HG03442 (cell line): ENCODE measurements around the gene NFKB2.

Source experiments
- ATAC-seq: cut with Tn5 transposase; IDR thresholded peaks from one replicate; pipeline ENCODE4 v1.9.1; 2021; ENCODE audit warnings: mild to moderate bottlenecking, moderate library complexity; ENCODE audit not compliant: unreplicated experiment

The NFKB2 gene

DNA sequence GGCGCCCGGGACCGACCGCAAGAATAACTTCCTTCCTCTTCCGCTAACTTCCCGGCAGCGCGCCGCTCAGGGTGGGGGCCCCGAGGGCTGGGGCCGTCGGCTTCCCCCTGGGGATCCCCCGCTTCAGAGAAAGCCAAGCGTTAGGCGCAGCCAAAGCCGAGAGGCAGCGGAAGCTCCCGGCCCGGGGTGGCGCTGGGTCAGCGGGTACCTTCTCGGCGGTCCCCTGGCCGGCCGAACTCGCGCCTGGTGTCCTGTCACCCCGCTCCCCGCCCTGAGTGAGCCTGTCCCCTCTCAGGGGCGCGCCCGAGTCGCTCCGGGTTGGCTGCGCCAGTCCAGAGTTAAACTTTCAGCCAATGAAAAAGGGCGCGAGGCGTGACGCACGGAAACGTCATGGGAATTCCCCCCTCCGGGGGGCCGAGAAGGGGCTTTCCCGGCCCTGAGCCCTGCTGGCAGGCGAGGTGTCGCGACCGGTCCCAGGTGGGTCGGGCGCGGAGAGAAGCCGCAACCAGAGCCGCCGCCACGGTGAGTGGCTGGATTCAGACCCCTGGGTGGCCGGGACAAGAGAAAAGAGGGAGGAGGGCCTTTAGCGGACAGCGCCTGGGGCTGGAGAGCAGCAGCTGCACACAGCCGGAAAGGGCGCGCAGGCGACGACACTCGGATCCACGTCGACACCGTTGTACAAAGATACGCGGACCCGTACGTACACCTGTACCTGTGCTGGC, 1.3 kb upstream of the NFKB2 start:
- ATAC-seq = peak; percentile 80

DNA sequence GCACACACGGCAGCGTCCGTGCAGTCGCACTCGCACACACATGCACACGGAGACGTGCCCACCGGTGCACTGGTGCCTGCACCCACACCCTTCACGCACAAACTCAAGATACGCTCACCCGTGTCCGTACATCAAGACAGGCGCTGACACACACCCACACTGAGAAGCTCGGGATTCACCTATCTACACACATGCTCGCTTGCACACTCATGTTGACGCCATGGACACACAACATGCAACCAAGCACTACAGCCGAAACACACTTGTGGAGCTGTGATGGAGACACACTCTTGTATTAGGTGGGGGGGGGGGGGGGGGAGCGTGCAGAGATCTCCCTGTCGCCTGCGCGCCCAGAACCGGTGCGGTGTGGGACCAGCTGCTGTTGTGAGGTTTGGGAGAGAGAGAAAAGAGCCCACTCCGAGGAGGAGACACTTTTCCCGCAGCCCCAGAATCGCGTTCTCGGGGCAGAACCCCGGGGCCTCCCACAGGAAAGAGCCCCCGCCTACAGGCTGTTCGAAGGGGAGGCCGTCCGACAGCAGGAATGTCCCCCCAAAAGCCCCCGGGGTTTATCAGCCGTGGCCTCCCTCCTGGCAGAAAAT, 605 bp upstream of the NFKB2 start:
- ATAC-seq = no peak

DNA sequence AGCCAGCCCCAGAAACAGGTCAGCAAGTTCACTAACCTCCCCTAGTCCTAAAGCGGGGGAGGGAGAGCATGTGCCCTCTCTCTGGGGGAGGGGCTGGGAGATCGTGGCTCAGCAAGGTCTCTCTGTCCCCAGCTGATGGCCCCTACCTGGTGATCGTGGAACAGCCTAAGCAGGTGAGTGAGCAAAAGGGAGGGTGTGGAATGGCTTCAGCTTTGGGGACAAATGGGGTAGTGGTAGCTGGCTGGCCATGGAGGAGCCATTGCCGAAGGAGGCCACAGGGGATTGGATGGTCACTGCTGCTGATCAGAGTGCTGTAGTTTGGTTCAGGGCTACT, 779 bp downstream of the NFKB2 start:
- no peak for ATAC-seq

DNA sequence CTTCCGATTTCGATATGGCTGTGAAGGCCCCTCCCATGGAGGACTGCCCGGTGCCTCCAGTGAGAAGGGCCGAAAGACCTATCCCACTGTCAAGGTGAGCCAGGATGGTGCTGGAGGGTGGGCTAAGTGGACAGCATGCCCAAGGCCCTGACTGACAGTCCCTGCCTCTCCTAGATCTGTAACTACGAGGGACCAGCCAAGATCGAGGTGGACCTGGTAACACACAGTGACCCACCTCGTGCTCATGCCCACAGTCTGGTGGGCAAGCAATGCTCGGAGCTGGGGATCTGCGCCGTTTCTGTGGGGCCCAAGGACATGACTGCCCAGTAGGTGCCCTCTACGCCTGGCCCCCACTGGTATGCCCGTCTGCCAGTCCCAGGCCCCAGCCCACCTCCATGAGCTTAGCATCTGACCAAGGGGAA, 1.2 kb downstream of the NFKB2 start:
- no peak for ATAC-seq

DNA sequence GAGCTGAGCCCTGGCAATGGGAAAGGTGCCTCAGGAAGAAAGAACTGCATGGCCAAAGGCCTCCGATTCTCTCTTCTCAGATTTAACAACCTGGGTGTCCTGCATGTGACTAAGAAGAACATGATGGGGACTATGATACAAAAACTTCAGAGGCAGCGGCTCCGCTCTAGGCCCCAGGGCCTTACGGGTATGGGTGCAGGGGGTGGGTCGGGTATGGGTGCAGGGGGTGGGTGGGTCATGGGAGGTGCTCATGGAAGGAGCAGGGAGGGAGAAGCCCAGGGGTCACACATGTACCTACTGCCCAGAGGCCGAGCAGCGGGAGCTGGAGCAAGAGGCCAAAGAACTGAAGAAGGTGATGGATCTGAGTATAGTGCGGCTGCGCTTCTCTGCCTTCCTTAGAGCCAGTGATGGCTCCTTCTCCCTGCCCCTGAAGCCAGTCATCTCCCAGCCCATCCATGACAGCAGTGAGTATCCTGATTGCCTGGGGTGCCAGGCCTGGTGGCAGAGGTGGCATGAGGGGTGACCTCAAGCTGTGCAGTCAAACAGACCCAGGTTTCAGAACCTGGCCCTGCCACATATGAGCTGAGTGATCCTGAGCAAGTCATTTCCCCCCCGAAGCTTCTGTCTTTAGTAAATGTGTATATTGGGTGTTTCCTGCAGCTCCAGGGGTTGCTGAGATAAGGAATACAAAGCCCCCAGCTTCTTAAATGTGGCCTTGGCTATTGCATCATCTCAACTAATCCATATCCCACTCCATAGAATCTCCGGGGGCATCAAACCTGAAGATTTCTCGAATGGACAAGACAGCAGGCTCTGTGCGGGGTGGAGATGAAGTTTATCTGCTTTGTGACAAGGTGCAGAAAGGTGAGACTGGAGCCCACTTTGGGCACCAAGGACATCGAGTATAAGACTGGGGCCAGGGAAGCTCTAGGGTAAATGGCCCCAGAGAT, 2.0 kb downstream of the NFKB2 start:
- no peak for ATAC-seq

DNA sequence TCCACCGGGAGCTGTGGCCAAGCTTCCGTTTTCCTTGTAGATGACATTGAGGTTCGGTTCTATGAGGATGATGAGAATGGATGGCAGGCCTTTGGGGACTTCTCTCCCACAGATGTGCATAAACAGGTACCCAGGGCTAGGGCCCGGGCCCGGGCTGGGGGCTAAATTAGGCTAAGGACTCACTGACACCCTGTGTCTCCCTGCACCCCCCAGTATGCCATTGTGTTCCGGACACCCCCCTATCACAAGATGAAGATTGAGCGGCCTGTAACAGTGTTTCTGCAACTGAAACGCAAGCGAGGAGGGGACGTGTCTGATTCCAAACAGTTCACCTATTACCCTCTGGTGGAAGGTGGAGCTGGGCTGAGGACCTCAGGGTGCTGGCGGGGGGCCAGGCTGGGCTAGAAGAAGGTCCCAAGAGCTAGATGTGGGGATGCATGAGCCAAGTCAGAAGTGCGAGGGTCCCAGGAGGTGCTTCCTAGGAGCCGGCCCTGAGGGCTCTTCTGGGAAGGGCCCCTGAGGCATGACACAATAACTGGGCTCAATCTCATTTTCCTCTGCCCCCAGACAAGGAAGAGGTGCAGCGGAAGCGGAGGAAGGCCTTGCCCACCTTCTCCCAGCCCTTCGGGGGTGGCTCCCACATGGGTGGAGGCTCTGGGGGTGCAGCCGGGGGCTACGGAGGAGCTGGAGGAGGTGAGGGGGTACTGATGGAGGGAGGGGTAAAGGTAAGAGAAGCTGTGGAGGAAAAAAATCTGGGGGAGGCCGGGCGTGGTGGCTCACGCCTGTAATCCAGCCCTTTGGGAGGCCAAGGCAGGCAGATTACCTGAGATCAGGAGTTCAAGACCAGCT, 2.9 kb downstream of the NFKB2 start:
- ATAC-seq = no peak

DNA sequence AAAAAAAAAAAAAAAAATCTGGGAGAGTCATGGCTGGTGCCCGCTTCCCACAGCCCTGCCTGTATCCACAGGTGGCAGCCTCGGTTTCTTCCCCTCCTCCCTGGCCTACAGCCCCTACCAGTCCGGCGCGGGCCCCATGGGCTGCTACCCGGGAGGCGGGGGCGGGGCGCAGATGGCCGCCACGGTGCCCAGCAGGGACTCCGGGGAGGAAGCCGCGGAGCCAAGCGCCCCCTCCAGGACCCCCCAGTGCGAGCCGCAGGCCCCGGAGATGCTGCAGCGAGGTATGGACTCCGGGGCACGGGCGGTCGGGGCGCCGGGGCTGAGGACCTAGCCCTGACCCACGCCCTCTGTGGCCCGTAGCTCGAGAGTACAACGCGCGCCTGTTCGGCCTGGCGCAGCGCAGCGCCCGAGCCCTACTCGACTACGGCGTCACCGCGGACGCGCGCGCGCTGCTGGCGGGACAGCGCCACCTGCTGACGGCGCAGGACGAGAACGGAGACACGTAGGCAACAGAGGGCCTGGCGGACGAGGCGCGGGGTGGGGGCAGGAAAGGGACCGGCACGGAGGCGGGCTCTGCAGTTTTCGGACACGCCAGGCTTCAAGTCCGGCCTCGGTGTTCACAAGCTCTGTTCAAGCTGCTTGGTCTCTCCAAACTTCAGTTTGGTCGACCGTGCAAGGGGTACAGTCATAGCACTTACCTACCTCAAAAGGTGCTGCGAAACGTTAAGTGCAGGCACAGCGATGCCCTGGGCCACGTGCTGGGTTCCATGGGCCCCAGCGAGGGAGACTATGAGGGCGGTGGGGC, 3.9 kb downstream of the NFKB2 start:
- peak; percentile 37 for ATAC-seq

DNA sequence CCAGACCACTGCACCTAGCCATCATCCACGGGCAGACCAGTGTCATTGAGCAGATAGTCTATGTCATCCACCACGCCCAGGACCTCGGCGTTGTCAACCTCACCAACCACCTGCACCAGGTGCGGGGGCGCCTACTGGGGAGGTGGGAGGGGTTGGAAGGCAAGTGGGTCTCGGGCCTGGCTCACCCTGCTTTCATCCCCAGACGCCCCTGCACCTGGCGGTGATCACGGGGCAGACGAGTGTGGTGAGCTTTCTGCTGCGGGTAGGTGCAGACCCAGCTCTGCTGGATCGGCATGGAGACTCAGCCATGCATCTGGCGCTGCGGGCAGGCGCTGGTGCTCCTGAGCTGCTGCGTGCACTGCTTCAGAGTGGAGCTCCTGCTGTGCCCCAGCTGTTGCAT, 4.6 kb downstream of the NFKB2 start:
- ATAC-seq = no peak

DNA sequence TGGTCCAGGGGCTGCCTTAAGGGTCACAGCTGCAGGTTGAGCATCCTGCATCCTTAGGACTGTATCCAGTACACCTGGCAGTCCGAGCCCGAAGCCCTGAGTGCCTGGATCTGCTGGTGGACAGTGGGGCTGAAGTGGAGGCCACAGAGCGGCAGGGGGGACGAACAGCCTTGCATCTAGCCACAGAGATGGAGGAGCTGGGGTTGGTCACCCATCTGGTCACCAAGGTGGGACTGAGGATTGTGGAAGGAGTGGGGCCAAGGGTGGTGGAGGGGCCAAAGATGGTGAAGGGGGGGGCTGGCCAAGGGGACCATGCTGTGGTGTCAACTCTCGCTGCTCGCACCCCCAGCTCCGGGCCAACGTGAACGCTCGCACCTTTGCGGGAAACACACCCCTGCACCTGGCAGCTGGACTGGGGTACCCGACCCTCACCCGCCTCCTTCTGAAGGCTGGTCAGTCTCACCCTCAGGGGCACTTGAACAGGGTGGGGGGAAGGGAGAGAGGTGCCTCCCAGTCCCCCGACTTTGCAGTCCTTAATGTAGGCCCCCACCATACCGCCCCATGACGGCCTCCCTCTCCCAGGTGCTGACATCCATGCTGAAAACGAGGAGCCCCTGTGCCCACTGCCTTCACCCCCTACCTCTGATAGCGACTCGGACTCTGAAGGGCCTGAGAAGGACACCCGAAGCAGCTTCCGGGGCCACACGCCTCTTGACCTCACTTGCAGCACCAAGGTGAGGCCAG, 5.3 kb downstream of the NFKB2 start:
- no peak for ATAC-seq

DNA sequence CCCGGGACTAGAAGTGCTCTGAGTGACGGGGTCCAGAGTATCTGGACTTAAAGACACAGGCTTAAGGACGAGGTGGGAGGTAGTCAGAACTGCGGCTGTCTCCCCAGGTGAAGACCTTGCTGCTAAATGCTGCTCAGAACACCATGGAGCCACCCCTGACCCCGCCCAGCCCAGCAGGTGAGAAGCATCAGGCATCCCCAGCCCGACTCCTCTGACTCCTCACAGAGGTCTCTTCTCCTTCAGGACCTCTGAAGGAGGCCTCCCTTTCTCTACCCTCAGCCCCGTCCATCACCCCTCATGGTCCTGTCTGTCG, 5.8 kb downstream of the NFKB2 start:
- no peak for ATAC-seq

DNA sequence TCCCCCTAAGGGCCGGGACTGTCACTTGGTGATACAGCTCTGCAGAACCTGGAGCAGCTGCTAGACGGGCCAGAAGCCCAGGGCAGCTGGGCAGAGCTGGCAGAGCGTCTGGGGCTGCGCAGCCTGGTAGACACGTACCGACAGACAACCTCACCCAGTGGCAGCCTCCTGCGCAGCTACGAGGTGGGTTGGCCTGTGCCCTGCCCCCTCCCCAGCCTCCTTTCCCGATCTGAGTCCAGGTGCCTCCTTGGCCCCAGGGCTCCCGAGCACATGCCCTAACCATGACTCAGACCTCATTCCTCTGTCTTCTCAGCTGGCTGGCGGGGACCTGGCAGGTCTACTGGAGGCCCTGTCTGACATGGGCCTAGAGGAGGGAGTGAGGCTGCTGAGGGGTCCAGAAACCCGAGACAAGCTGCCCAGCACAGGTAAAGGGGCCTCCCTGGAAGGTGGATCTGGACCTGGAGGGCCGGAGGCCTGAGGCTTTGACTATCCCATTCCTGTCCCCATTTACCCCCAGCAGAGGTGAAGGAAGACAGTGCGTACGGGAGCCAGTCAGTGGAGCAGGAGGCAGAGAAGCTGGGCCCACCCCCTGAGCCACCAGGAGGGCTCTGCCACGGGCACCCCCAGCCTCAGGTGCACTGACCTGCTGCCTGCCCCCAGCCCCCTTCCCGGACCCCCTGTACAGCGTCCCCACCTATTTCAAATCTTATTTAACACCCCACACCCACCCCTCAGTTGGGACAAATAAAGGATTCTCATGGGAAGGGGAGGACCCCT, 6.4 kb downstream of the NFKB2 start:
- ATAC-seq = no peak

DNA sequence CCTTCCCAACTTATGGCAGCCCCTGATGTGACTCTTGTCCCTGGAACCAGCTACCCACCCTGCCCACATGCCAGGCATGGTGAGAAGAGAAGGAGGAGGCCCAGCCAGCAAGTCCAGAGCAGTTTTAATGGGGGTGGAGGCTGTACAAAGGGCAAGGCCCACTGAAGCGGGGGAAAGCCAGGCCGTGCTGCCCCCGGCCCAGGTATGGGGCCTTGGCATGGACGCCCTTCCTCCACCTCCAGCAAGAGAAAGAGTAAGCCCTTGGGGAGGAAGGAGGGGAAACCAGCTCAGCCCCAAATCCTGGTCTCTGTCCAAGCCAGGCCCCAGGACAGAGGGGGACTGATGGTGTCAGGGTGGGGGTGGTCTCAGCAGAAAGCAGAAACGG, 7.0 kb downstream of the NFKB2 start:
- ATAC-seq = no peak

DNA sequence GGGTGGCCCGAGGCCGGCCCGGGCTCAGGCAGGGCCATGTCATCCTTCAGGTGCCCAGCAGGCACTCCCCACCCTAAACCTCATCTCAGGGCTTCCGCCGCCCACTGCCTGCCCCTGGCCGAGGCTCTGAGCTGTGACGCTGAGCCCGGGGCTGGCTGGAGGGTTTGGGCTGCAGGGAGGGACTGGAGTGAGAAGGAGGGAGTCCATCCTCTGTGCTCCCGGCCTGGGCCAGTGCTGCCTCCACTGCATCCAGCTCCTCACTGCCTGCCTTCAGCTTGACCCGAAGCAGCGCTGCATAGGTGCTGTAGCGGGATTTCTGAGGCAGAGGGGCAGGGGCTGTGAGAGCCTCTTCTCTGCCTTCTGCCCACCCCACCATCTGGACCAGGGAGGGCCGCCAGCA, 7.6 kb downstream of the NFKB2 start:
- ATAC-seq = no peak

DNA sequence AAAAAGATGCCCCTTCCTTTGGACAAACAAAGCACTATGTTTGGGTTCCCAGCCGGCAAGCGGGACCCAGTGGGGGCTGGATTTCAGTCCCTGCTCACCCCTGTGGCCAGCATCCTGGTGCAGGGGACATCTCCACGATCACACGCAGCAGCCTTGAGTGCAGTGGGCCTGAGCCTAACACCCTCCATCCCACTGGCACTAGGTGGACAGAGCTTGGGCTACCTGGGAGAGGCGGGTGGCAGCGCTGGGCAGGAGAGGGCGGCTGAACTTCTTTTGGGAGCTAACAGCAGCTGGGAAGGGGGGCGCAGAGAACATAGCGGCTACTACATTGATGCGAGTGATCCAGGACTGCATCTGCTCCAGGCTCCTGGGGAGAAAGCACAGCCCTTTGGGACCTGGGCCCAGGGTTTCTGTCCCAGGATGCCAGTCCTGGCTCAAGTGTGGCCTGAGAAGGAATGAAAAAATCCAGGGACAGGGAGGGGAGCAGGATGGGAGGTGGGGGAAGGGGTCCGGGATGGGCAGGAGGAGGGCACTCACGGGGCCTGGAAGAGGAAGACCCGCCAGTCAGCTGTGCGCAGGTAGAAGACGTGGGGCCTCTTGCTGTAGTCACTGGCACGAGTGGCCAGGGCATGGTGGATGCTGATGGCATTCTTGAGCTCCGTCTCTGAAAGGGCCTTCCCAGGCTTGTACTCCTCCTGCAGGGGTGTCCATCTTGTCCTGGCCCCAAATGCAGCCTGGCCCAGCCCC, 9.0 kb downstream of the NFKB2 start:
- ATAC-seq = no peak

DNA sequence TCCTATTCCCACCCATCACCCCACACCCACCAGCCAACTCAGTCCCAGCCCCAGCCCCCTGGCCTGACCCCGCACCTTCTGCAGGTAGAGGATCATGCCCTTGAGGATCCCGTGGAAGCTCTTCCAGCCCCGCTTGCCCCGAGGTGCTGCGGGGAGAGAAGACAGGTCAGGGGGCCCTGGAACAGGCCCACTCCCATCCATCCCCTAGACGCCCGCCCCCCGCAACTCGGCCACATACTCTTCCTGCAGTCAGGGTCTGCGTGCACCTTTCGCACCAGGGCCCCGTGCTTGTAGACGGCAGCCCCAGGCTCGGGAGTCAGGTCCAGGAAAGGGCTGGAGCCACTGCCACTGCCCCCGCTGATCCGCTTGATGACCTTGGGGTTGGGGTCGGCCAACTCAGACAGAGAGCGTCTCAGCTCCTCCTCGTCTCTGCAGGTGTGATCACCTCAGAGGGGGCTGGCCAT, 9.6 kb downstream of the NFKB2 start:
- no peak for ATAC-seq

DNA sequence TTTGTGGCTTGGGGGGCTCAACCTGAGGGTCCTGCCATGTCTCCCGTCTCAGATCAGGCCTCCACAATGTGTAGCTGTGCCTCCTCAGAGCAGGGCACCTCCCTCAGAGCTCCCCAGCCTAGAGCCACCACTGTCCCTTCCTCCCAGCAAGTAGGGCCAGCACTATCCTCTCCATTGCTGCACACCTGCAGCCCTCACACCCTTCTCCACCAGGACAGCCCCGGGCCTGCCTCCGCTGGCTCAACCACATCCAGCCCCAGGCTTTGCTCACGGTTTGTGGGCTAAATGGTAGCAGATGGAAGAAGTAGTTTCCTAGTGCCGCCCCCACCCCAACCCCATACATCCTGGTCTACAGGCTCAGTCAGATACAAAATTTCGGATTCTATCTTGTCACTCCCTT, 10.1 kb downstream of the NFKB2 start:
- ATAC-seq = no peak

DNA sequence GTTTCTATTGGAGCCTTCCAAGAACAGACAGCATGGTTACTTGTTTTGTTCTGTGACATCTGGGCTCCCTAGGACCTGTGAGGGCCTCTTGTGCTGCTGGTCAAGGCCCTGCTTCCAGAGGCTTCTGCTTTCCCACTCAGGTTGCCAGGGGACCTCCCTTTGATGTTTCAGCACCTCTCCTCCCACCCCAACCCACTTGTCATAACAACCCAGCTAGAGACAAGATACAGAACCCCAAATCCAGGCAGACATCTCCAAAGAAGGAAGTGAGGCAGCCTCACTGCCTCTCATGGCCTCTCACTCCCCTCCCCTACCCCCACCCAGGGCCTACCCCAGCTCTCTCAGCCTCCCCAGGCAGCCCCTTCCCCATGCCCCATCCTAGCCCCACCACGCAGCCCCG, 11.3 kb downstream of the NFKB2 start:
- ATAC-seq = no peak
